Progenitor cell of endocrine pancreas (in vitro differentiated cells): ENCODE results near the gene SLC16A3. TPM values are rescaled to one million over a fixed set of nuclear protein-coding genes. Genes with fewer than 3 reads are reported as not detected.

Experiments used
- DNase-seq: peaks from one replicate; pipeline ENCODE4 v3.0.0; 2021; ENCODE audit warnings: low spot score; ENCODE audit not compliant: unreplicated experiment
- H3K27ac Mint-ChIP-seq: 2 replicates; pipeline ENCODE4 v1.8.0; 2021; ENCODE audit warnings: mild to moderate bottlenecking, moderate library complexity, mixed read lengths
- H3K27me3 Mint-ChIP-seq: 2 replicates; pipeline ENCODE4 v1.8.0; 2021; ENCODE audit warnings: mixed read lengths
- H3K36me3 Mint-ChIP-seq: 2 replicates; pipeline ENCODE4 v1.8.0; 2022; ENCODE audit warnings: mixed read lengths; ENCODE audit not compliant: insufficient read depth
- H3K4me1 Mint-ChIP-seq: 2 replicates; pipeline ENCODE4 v1.8.0; 2021; ENCODE audit warnings: low read depth, mixed read lengths
- H3K4me3 Mint-ChIP-seq: 2 replicates; pipeline ENCODE4 v1.8.0; 2021; ENCODE audit warnings: low read depth, mild to moderate bottlenecking, moderate library complexity, mixed read lengths
- H3K9me3 Mint-ChIP-seq: 2 replicates; pipeline ENCODE4 v1.8.0; 2021; ENCODE audit warnings: low read depth, mixed read lengths
- long read RNA-seq: library from polyadenylated mRNA; unstranded; transcript quantifications from one replicate; pipeline ENCODE4 v2.0.0, GENCODE V29; 2020
- total RNA-seq: library from RNA; stranded (reverse); gene quantifications from 2 replicates; pipeline ENCODE4 v1.2.1, GENCODE V29; 2021
- TF ChIP-seq, protein P1 (sequence below): fragments of 200-600 bp; sonication (generic); IDR thresholded peaks from one replicate; pipeline ENCODE4 v1.5.0; 2021; ENCODE audit warnings: antibody characterized with exemption, mild to moderate bottlenecking; ENCODE audit not compliant: unreplicated experiment

Gene SLC16A3
- 5.4 and 5.9 TPM in 2 replicates for total RNA-seq
- long read RNA-seq, partial matches to known transcripts = 0 of 3 reads
- long read RNA-seq, other reads (novel, unspliced or antisense) = 2 of 3 reads

DNA sequence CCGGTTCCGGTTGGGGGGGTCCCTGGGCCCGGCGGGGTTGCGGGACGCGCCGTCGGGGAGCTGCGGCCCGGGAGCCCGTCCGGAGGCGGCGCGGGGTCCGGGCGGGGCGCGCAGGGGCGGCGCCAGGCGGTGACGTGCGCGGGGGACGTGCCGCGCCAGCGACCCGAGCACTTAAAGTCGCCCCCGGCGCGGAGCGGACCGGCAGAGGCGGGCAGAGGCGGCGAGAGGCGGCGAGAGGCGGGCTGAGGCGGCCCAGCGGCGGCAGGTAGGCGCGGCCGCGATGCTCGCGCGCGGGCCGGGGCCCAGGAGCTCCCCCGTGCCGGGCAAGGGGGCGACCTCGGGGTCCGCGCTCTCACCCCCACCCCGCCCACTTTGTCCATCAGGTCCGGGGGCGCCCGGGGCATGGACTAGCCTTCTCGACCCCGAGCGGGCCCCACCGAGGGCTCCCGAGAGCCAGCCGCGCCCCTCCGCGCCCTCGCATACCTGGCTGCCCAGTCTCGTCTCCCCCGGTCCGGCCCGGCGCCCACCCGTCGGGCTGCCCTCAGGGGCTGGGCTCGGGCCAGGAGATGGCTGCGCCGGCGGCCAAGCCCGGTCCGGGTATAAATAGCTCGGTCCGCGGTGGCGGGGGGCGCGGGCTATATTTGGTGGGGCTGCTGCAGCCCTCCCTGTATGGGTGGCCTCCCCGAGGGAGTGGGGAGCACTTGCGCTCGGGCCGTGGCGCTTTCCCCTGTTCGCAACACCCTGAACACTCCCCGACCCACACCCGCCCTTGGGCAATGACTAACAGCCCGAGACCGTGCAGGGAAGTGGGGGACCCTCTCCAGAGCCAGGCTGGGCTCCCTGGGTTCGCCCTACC is at the start of gene SLC16A3:
Gene SLC16A3, plus strand, starts transcription at position 201 of the 856 bp plus-strand sequence. CDS start 6,967 bp downstream, outside the sequence.
- no peak within 1 kb of the TSS for H3K27ac Mint-ChIP-seq
- peaks cover 1% of the 10 kb centered on the region for H3K4me1 Mint-ChIP-seq
- TF ChIP-seq, protein P1, sequence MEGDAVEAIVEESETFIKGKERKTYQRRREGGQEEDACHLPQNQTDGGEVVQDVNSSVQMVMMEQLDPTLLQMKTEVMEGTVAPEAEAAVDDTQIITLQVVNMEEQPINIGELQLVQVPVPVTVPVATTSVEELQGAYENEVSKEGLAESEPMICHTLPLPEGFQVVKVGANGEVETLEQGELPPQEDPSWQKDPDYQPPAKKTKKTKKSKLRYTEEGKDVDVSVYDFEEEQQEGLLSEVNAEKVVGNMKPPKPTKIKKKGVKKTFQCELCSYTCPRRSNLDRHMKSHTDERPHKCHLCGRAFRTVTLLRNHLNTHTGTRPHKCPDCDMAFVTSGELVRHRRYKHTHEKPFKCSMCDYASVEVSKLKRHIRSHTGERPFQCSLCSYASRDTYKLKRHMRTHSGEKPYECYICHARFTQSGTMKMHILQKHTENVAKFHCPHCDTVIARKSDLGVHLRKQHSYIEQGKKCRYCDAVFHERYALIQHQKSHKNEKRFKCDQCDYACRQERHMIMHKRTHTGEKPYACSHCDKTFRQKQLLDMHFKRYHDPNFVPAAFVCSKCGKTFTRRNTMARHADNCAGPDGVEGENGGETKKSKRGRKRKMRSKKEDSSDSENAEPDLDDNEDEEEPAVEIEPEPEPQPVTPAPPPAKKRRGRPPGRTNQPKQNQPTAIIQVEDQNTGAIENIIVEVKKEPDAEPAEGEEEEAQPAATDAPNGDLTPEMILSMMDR = no peak
- H3K4me3 Mint-ChIP-seq = peak within 1 kb of the TSS; percentile 45
- no peak for DNase-seq
- H3K36me3 Mint-ChIP-seq = no peaks in the 10 kb centered on the region
- H3K9me3 Mint-ChIP-seq = no peaks in the 10 kb centered on the region
- H3K27me3 Mint-ChIP-seq = peaks cover 7% of the 10 kb centered on the region

DNA sequence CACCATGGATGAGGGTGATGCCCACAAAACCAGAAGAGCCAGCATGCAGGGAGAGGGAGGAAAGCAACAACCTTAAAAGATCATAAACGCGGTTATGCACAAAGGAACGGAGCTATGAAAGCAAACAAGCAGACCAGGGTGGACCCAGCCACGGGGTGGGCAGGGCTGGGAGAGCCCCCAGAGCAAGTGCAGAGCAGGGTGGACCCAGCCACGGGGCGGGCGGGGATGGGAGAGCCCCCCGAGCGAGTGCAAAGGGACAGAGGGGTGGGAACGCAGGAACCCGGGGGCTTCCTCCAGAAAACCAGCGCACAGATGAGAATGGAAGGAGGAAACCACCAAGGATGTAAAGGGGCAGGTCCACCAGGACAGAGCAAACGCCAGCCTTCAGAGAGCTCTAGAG is 49.4 kb upstream of the SLC16A3 start:
- H3K9me3 Mint-ChIP-seq = no peaks in the 10 kb centered on the region

DNA sequence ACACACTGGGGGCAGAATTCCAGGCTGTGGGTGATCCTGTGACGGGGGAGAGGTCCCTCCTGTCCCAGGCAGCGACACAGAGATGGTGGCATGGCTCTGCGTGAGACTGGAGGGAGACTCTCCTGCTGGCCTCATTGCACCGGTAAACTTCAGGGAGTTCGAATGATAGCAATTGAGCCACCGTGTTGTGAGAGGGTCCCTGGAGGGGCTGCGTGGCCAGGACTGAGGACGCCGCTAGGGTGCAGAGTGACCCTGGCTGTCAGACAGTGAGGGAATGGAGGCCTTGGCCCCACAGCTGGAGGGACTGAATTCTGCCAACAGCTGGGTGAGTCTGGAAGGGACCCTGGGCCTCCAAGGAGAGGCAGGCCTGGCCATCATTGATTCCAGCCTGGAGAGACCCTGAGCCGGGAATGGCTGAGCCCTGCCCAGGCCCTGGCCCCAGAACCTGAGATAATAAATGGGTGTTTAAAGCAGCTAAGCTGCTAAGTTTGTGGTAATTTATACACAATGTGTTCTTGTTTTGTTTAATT is 48.8 kb upstream of the SLC16A3 start:
- peaks cover 25% of the 10 kb centered on the region for H3K36me3 Mint-ChIP-seq
- peaks cover 13% of the 10 kb centered on the region for H3K27me3 Mint-ChIP-seq
- H3K4me3 Mint-ChIP-seq = no peak overlapping the region
- H3K9me3 Mint-ChIP-seq = no peaks in the 10 kb centered on the region
- H3K4me1 Mint-ChIP-seq = no peaks in the 10 kb centered on the region
- no peak for DNase-seq
- no peak overlapping the region for H3K27ac Mint-ChIP-seq
- TF ChIP-seq, protein P1 = no peak

More for the DNA sequence above, 49.4 kb upstream of the SLC16A3 start:
- DNase-seq = no peak
- TF ChIP-seq, protein P1 = no peak
- Mint-ChIP-seq H3K27ac (peak overlapping the region; percentile 45), H3K36me3 (peaks cover 26% of the 10 kb centered on the region), H3K4me3 (no peak overlapping the region), H3K4me1 (peaks cover 5% of the 10 kb centered on the region), H3K27me3 (peaks cover 19% of the 10 kb centered on the region)

DNA sequence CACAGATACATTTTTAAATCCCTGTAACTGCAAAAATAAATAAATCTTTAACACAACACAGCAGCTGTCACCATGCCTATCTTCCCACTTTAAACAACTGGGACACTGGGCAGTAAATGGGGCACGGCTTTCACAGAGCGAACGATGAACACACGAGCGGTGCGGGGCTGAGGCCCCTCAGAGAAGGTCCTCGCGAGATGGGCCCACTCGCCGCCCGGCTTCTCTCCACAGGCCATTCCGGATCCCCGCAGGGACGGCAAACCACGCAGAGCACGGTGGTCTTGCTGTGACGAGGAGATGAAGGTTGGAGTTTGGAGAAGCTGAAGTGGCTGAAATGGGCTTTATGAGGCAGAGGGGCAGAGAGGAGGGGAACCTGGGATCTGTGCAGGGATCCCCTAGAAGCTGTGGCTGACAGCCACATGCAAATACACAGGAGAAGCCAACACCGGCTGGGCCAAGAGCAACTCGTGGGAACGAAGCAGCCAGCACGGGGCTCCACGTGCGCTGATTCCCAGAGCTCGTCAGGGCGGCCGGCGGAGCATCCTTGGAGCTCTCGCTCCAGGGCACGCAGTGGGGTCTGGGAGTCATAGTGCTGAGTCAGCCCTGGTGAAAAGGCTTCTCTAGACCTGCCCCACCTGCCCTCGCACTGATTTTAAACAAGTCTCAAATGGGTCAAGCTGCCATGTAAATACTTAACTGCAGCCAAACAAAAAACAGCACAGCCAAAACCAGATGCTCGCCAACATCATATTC is 47.9 kb upstream of the SLC16A3 start:
- Mint-ChIP-seq H3K36me3 (peaks cover 16% of the 10 kb centered on the region), H3K4me3 (no peak overlapping the region), H3K9me3 (no peaks in the 10 kb centered on the region), H3K27ac (no peak overlapping the region), H3K27me3 (peaks cover 4% of the 10 kb centered on the region), H3K4me1 (no peaks in the 10 kb centered on the region)
- no peak for DNase-seq
- TF ChIP-seq, protein P1 = no peak

DNA sequence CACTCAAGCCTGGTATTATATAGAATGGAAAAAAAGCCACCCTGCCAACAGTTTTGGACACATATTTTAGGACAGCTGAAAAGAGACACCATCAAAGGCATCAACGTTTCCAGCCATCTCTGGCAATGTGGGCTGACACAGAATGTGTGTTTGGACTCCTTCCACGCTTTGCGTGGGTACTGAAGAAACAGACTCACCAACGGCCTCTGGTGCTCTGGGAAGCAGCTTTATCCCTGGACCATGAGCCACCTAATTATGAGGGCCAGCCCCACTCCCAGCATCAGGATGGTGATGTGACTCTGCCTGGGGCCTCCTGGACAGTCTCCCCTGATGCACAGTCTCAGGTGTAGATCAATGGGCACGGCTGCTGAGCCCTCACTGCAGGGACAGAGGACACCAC is 44.1 kb upstream of the SLC16A3 start:
- Mint-ChIP-seq H3K36me3 (peaks cover 8% of the 10 kb centered on the region), H3K4me3 (no peak overlapping the region), H3K4me1 (no peaks in the 10 kb centered on the region), H3K27me3 (no peaks in the 10 kb centered on the region), H3K27ac (no peak overlapping the region), H3K9me3 (no peaks in the 10 kb centered on the region)
- no peak for DNase-seq
- TF ChIP-seq, protein P1 = no peak
